A549 (cell line): ENCODE measurements around the gene NIT1. TPM values are rescaled to one million over a fixed set of nuclear protein-coding genes. Genes with fewer than 3 reads are reported as not detected.

Experiments
- ATAC-seq, 2 experiments: fragments of 200-7000 bp in 1 of 2; fragments of >200 bp in 1 of 2; cut with Nextera tagmentation in 1 of 2; cut with Tn5 transposase in 1 of 2; 3 replicates each; pipeline versions ENCODE4 v1.8.0 to v1.9.1; 2018 to 2020; ENCODE audit warnings: mild to moderate bottlenecking in 1 of 2, moderate library complexity in 1 of 2
- CTCF ChIA-PET: fragments of 300-600 bp; sonication (Branson Sonifier 250); formaldehyde crosslinking; extraction: SDS; loops from one replicate; lab custom pipeline; 2021; ENCODE audit warnings: antibody characterized with exemption, inconsistent platforms; lab: Yijun Ruan, JAX
- POLR2A ChIA-PET: fragments of 350-600 bp; formaldehyde crosslinking; extraction: SDS; loops from one replicate; lab custom pipeline; 2021; ENCODE audit warnings: antibody characterized with exemption, inconsistent platforms; lab: Yijun Ruan, JAX
- DNase-seq, 2 experiments: peaks; one replicate each; pipeline versions ENCODE4 v3.0.0 to v3.0.0-alpha.2; 2011 to 2016; ENCODE audit warnings: low read depth in 1 of 2, low spot score in 1 of 2
- FAIRE-seq: peaks from 2 replicates; lab custom pipeline; 2011; peaks lifted over from hg19 to GRCh38; lab: Jason Lieb, UNC
- H3K27ac ChIP-seq, 2 experiments: fragments of >200 bp; sonication (Bioruptor Twin); formaldehyde crosslinking; 3 replicates each; pipeline ENCODE4 v1.5.1; 2016 to 2017
- H3K4me1 ChIP-seq: fragments of >200 bp; sonication (Bioruptor Twin); formaldehyde crosslinking; 3 replicates; pipeline ENCODE4 v1.6.1; 2016
- H3K4me2 ChIP-seq: fragments of >200 bp; sonication (Bioruptor Twin); formaldehyde crosslinking; 3 replicates; pipeline ENCODE4 v1.6.1; 2016
- H3K4me3 ChIP-seq: fragments of >200 bp; sonication (Bioruptor Twin); formaldehyde crosslinking; 3 replicates; pipeline ENCODE4 v1.5.1; 2016
- H3K9me3 ChIP-seq: fragments of >200 bp; sonication (Bioruptor Twin); formaldehyde crosslinking; 3 replicates; pipeline ENCODE4 v1.6.1; 2016
- BHLHE40 ChIP-seq: IDR thresholded peaks from 2 replicates; pipeline ENCODE4 v1.6.1; 2012; ENCODE audit warnings: low read depth, low read length, inconsistent platforms
- CBX2 ChIP-seq: fragments of 200-600 bp; sonication (generic); IDR thresholded peaks from 2 replicates; pipeline ENCODE4 v1.6.1; 2016; ENCODE audit warnings: low read depth, mild to moderate bottlenecking, borderline replicate concordance
- CBX8 ChIP-seq: fragments of 200-600 bp; sonication (generic); IDR thresholded peaks from 2 replicates; pipeline ENCODE4 v1.6.1; 2016
- CEBPB ChIP-seq, 2 experiments: fragments of >200 bp in 1 of 2; sonication (Bioruptor Twin) in 1 of 2; formaldehyde crosslinking in 1 of 2; IDR thresholded peaks; 2 replicates each; pipeline ENCODE4 v1.6.1; 2012 to 2016
- EHF ChIP-seq: fragments of 250-450 bp; sonication (Bioruptor Pico); IDR thresholded peaks from 2 replicates; pipeline ENCODE4 v1.5.0; 2020; ENCODE audit warnings: mild to moderate bottlenecking
- GATA3 ChIP-seq: IDR thresholded peaks from 2 replicates; pipeline ENCODE4 v1.6.1; 2012; ENCODE audit warnings: borderline replicate concordance
- HOXB13 ChIP-seq: fragments of 250-450 bp; sonication (Bioruptor Pico); IDR thresholded peaks from 2 replicates; pipeline ENCODE4 v1.5.0; 2020; ENCODE audit warnings: low read depth, mild to moderate bottlenecking, moderate library complexity
- HOXB5 ChIP-seq: fragments of 250-450 bp; sonication (Bioruptor Pico); IDR thresholded peaks from 2 replicates; pipeline ENCODE4 v1.5.0; 2020; ENCODE audit warnings: mild to moderate bottlenecking, moderate library complexity
- JUN ChIP-seq, 2 experiments: fragments of >200 bp; sonication (Bioruptor Twin); formaldehyde crosslinking; IDR thresholded peaks; 2 replicates in 1 of 2; 3 replicates in 1 of 2; pipeline ENCODE4 v1.6.1; 2016 to 2017
- JUNB ChIP-seq: fragments of >200 bp; sonication (Bioruptor Twin); formaldehyde crosslinking; IDR thresholded peaks from 2 replicates; pipeline ENCODE4 v1.6.1; 2016
- MYC ChIP-seq: IDR thresholded peaks from 2 replicates; pipeline ENCODE4 v1.6.1; 2012; ENCODE audit warnings: mild to moderate bottlenecking, inconsistent platforms, low read length, improper control_type of control experiment, borderline replicate concordance
- NFE2L2 ChIP-seq: fragments of 150-350 bp; conservative IDR thresholded peaks from 2 replicates; pipeline ENCODE4 v1.6.1; 2014; ENCODE audit warnings: low read length
- NR3C1 ChIP-seq: fragments of >200 bp; sonication (Bioruptor Twin); formaldehyde crosslinking; IDR thresholded peaks from 3 replicates; pipeline ENCODE4 v1.6.1; 2017
- POLR2A ChIP-seq: IDR thresholded peaks from 2 replicates; pipeline ENCODE4 v1.6.1; 2012; ENCODE audit warnings: mild to moderate bottlenecking, low read length
- RAD21 ChIP-seq, 2 experiments: fragments of >200 bp in 1 of 2; sonication (Bioruptor Twin) in 1 of 2; formaldehyde crosslinking in 1 of 2; IDR thresholded peaks in 1 of 2; conservative IDR thresholded peaks in 1 of 2; 2 replicates in 1 of 2; 3 replicates in 1 of 2; pipeline ENCODE4 v1.6.1; 2012 to 2018; ENCODE audit warnings: inconsistent platforms in 1 of 2
- RARB ChIP-seq: fragments of 250-450 bp; sonication (Bioruptor Pico); IDR thresholded peaks from 2 replicates; pipeline ENCODE4 v1.8.0; 2021; ENCODE audit warnings: mild to moderate bottlenecking, moderate library complexity
- ZNF302 ChIP-seq: fragments of 250-450 bp; sonication (Bioruptor Pico); IDR thresholded peaks from 2 replicates; pipeline ENCODE4 v1.9.0; 2021; ENCODE audit warnings: inconsistent platforms, mild to moderate bottlenecking, moderate library complexity
- WGBS: methylation state at CpG from one replicate; pipeline ENCODE4 v1.1.6; 2017; ENCODE audit errors: missing lambda C conversion rate; 5-methylcytosine and 5-hydroxymethylcytosine counted together
- polyA plus RNA-seq, 4 experiments: library from polyadenylated mRNA; depleted of rRNA in 3 of 4; stranded (reverse); fragments of >200 nt; fragmentation: RNase III in 1 of 4; extraction: RNeasy Plus Mini Kit Qiagen cat#74134 plus additional on column Dnase treatment in 1 of 4; gene quantifications; 2 replicates in 3 of 4; 3 replicates in 1 of 4; pipeline ENCODE4 v1.2.3, GENCODE V29; 2011 to 2017
- TF ChIP-seq, protein P1 (sequence below): fragments of 150-350 bp; IDR thresholded peaks from 2 replicates; pipeline ENCODE4 v1.6.1; 2014; ENCODE audit warnings: low read depth, mild to moderate bottlenecking, low read length
- TF ChIP-seq, protein P2 (sequence below): fragments of >200 bp; sonication (Bioruptor Twin); formaldehyde crosslinking; IDR thresholded peaks from 2 replicates; pipeline ENCODE4 v1.6.1; 2016
- TF ChIP-seq, protein P3 (sequence below): fragments of >200 bp; sonication (Bioruptor Twin); formaldehyde crosslinking; IDR thresholded peaks from 3 replicates; pipeline ENCODE4 v1.5.1; 2016
- TF ChIP-seq, protein P4 (sequence below): IDR thresholded peaks from 2 replicates; pipeline ENCODE4 v1.6.1; 2012
- TF ChIP-seq, protein P5 (sequence below): fragments of 250-450 bp; sonication (Bioruptor Pico); IDR thresholded peaks from 2 replicates; pipeline ENCODE4 v1.5.0; 2020; ENCODE audit warnings: low read depth, mild to moderate bottlenecking, moderate library complexity
- TF ChIP-seq, protein P6 (sequence below): IDR thresholded peaks from 2 replicates; pipeline ENCODE4 v1.6.1; 2012
- TF ChIP-seq, protein P7 (sequence below): fragments of 250-450 bp; sonication (Bioruptor Pico); IDR thresholded peaks from 2 replicates; pipeline ENCODE4 v1.5.0; 2021; ENCODE audit warnings: mild to moderate bottlenecking, moderate library complexity, borderline replicate concordance
- TF ChIP-seq, protein P8 (sequence below): fragments of 450-650 bp; IDR thresholded peaks from 2 replicates; pipeline ENCODE4 v1.6.1; 2014; ENCODE audit warnings: antibody characterized with exemption

The NIT1 gene
- polyA plus RNA-seq, 2 of the 4 experiments (the other 2 are of a cell fraction) = 29.9 to 44.5 TPM

DNA sequence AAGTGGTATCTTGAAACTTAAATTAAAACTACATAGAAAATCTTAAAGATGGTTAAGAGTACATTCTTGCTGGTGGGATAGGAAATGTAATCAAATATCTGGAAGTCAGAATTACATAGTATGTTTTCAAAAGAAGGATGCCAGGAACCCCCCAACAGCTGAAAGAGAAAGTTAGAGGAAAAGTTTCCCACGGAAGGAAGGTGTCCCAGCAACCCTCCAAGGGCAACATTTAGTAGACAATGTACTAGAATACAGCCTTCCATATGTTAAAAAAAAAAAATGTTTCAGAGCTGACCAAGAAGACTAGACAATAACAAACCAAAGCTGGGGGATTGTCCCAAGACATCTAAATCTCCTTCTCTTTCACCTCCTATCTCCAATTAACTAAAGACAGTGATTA, 12.4 kb downstream of the NIT1 start:
- FAIRE-seq (no peak), ATAC-seq (no peak), DNase-seq (no peak)
- H3K4me2 ChIP-seq = peak overlapping the region; percentile 88; the same call in 2 of the 3 replicates
- TF ChIP-seq JUNB (no peak), RAD21 (conservative IDR thresholded peaks at IDR 0.05 in 1 of 2, IDR thresholded peaks at IDR 0.05 in 1 of 2) (no peak), BHLHE40 (no peak), CBX2 (no peak), JUN (IDR thresholded peaks at IDR 0.05) (no peak), NFE2L2 (no peak), GATA3 (no peak), POLR2A (no peak), MYC (no peak), ZNF302 (no peak)
- TF ChIP-seq, protein P1, sequence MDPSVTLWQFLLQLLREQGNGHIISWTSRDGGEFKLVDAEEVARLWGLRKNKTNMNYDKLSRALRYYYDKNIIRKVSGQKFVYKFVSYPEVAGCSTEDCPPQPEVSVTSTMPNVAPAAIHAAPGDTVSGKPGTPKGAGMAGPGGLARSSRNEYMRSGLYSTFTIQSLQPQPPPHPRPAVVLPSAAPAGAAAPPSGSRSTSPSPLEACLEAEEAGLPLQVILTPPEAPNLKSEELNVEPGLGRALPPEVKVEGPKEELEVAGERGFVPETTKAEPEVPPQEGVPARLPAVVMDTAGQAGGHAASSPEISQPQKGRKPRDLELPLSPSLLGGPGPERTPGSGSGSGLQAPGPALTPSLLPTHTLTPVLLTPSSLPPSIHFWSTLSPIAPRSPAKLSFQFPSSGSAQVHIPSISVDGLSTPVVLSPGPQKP = no peak
- TF ChIP-seq, protein P2, sequence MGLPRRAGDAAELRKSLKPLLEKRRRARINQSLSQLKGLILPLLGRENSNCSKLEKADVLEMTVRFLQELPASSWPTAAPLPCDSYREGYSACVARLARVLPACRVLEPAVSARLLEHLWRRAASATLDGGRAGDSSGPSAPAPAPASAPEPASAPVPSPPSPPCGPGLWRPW = no peak
- no peaks in the 10 kb centered on the region for H3K9me3 ChIP-seq
- H3K4me1 ChIP-seq = peaks cover 20% of the 10 kb centered on the region
- ChIA-PET CTCF (interaction anchor here (1.1 to 3.6 kb wide), 2 partner anchors 13 to 36 kb away, joined by 3 to 12 read pairs; partner anchors contain the start of genes NIT1, PFDN2 and PPOX), POLR2A (no interaction called here)
- no peak overlapping the region for H3K27ac ChIP-seq
- 61% methylated on average over 1 of the region's 1 CpG for WGBS
- no peak overlapping the region for H3K4me3 ChIP-seq

DNA sequence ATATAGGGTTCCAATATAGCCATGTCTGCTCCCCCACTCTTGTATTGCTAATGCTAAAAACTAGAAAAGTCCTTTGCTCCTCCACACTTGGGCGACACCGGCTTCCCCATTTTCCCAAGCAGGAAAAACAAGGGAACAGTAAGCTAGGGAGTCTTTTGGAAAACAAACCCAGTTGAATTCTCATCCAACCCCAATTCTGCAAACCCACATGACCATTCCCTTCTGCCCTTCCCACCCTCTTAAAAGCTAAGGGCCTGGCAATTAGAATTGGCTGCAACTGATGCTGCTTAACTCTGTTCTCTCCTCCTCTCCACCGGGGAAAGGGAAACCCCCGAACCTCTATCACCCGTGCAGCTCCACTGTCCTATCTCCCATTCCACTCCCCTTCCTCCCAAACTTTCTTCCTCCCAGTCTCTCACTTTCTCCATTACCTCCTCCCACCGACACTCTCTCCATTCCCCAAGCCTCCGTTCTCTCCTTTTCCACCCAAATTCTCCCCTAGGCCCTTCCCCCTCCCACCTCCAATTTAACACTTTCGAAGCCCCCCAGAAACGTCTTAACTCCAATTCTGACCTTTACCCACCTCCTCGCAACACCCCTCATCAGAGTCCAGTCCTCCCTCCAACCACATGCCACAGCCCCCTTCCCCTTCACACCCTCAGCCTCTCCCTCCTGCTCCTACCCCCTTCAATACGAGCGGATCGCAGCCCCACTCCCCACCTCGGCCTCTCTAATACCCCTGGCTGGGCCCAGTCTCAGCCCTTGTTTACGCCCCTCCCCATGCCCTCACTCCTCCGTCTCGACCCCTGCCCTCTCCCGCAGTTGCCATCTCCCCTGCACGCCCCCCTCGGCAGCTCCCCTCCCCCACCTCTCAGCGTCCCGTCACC, 13.9 kb downstream of the NIT1 start:
- Histone ChIP-seq H3K27ac (peak overlapping the region; percentile 93 to 95), H3K4me3 (peak overlapping the region; percentile 67), H3K4me1 (peaks cover 20% of the 10 kb centered on the region), H3K4me2 (peak overlapping the region; percentile 88), H3K9me3 (no peaks in the 10 kb centered on the region)
- ChIA-PET POLR2A (interaction anchor here (0.7 to 2.6 kb wide), 10 partner anchors 8 to 118 kb away, joined by 3 to 30 read pairs (median 6); partner anchors contain the start of genes F11R, KLHDC9, NIT1 and PFDN2), CTCF (interaction anchor here (0.9 to 3.6 kb wide), 4 partner anchors 26 to 60 kb away, joined by 3 to 12 read pairs (median 6); partner anchors contain the start of genes KLHDC9 and PPOX)
- no peak for DNase-seq
- 17% methylated on average over 15 of the region's 22 CpGs for WGBS
- ATAC-seq = peak; percentile 4 to 32; a peak in 5 of 6 replicates
- FAIRE-seq = no peak
- TF ChIP-seq RAD21 (conservative IDR thresholded peaks at IDR 0.05 in 1 of 2, IDR thresholded peaks at IDR 0.05 in 1 of 2) = no peak
- TF ChIP-seq, protein P3, sequence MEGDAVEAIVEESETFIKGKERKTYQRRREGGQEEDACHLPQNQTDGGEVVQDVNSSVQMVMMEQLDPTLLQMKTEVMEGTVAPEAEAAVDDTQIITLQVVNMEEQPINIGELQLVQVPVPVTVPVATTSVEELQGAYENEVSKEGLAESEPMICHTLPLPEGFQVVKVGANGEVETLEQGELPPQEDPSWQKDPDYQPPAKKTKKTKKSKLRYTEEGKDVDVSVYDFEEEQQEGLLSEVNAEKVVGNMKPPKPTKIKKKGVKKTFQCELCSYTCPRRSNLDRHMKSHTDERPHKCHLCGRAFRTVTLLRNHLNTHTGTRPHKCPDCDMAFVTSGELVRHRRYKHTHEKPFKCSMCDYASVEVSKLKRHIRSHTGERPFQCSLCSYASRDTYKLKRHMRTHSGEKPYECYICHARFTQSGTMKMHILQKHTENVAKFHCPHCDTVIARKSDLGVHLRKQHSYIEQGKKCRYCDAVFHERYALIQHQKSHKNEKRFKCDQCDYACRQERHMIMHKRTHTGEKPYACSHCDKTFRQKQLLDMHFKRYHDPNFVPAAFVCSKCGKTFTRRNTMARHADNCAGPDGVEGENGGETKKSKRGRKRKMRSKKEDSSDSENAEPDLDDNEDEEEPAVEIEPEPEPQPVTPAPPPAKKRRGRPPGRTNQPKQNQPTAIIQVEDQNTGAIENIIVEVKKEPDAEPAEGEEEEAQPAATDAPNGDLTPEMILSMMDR = no peak
- TF ChIP-seq, protein P2 = no peak
- no peak for TF ChIP-seq HOXB13 (CRISPR knock-in tag)
- TF ChIP-seq HOXB5 = no peak
- no peak for TF ChIP-seq RARB (CRISPR knock-in tag)
- TF ChIP-seq, protein P4, sequence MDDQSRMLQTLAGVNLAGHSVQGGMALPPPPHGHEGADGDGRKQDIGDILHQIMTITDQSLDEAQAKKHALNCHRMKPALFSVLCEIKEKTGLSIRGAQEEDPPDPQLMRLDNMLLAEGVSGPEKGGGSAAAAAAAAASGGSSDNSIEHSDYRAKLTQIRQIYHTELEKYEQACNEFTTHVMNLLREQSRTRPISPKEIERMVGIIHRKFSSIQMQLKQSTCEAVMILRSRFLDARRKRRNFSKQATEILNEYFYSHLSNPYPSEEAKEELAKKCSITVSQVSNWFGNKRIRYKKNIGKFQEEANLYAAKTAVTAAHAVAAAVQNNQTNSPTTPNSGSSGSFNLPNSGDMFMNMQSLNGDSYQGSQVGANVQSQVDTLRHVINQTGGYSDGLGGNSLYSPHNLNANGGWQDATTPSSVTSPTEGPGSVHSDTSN = no peak
- TF ChIP-seq, protein P5, sequence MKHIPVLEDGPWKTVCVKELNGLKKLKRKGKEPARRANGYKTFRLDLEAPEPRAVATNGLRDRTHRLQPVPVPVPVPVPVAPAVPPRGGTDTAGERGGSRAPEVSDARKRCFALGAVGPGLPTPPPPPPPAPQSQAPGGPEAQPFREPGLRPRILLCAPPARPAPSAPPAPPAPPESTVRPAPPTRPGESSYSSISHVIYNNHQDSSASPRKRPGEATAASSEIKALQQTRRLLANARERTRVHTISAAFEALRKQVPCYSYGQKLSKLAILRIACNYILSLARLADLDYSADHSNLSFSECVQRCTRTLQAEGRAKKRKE (CRISPR knock-in tag) = no peak
- no peak for TF ChIP-seq JUNB
- TF ChIP-seq CBX8 = no peak
- no peak for TF ChIP-seq EHF
- no peak for TF ChIP-seq NR3C1
- no peak for TF ChIP-seq CEBPB (IDR thresholded peaks at IDR 0.05)
- TF ChIP-seq, protein P6, sequence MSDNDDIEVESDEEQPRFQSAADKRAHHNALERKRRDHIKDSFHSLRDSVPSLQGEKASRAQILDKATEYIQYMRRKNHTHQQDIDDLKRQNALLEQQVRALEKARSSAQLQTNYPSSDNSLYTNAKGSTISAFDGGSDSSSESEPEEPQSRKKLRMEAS = no peak
- TF ChIP-seq JUN (IDR thresholded peaks at IDR 0.05) = no peak
- TF ChIP-seq, protein P7, sequence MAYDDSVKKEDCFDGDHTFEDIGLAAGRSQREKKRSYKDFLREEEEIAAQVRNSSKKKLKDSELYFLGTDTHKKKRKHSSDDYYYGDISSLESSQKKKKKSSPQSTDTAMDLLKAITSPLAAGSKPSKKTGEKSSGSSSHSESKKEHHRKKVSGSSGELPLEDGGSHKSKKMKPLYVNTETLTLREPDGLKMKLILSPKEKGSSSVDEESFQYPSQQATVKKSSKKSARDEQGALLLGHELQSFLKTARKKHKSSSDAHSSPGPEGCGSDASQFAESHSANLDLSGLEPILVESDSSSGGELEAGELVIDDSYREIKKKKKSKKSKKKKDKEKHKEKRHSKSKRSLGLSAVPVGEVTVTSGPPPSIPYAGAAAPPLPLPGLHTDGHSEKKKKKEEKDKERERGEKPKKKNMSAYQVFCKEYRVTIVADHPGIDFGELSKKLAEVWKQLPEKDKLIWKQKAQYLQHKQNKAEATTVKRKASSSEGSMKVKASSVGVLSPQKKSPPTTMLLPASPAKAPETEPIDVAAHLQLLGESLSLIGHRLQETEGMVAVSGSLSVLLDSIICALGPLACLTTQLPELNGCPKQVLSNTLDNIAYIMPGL (CRISPR knock-in tag) = no peak
- TF ChIP-seq, protein P8, sequence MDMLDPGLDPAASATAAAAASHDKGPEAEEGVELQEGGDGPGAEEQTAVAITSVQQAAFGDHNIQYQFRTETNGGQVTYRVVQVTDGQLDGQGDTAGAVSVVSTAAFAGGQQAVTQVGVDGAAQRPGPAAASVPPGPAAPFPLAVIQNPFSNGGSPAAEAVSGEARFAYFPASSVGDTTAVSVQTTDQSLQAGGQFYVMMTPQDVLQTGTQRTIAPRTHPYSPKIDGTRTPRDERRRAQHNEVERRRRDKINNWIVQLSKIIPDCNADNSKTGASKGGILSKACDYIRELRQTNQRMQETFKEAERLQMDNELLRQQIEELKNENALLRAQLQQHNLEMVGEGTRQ = no peak
